Testis (tissue), 2 donors: ENCODE measurements around the gene SGTB.

Source experiments
- POLR2A ChIP-seq: fragments of 450-650 bp; IDR thresholded peaks from one replicate; pipeline ENCODE4 v1.6.1; 2017; ENCODE audit warnings: antibody characterized with exemption, mild to moderate bottlenecking, moderate library complexity
- TF ChIP-seq, protein P1 (sequence below), 3 experiments: fragments of 450-650 bp in 2 of 3; fragments of 200-600 bp in 1 of 3; sonication (generic) in 1 of 3; IDR thresholded peaks; one replicate each; pipeline ENCODE4 v1.5.1; 2016 to 2019; ENCODE audit warnings: antibody characterized with exemption in 3 of 3, mild to moderate bottlenecking in 2 of 3, moderate library complexity in 1 of 3

DNA sequence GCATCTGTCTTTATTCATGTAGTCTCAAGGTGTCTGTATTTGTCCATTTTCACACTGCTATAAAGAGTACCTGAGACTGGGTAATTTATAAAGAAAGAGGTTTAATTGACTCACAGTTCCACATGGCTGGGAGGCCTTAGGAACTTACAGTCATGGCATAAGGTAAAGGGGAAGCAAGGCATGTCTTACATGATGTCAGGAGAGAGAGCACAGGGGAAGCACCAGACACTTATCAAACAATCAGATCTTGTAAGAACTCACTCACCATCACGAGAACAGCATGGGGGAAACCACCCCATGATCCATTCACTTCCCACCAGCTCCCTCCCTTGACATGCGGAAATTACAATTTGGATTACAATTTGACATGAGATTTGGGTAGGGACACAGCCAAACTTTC is 44.3 kb upstream of the SGTB start:
- TF ChIP-seq, protein P1, sequence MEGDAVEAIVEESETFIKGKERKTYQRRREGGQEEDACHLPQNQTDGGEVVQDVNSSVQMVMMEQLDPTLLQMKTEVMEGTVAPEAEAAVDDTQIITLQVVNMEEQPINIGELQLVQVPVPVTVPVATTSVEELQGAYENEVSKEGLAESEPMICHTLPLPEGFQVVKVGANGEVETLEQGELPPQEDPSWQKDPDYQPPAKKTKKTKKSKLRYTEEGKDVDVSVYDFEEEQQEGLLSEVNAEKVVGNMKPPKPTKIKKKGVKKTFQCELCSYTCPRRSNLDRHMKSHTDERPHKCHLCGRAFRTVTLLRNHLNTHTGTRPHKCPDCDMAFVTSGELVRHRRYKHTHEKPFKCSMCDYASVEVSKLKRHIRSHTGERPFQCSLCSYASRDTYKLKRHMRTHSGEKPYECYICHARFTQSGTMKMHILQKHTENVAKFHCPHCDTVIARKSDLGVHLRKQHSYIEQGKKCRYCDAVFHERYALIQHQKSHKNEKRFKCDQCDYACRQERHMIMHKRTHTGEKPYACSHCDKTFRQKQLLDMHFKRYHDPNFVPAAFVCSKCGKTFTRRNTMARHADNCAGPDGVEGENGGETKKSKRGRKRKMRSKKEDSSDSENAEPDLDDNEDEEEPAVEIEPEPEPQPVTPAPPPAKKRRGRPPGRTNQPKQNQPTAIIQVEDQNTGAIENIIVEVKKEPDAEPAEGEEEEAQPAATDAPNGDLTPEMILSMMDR (IDR thresholded peaks at IDR 0.05) = no peak
- no peak for TF ChIP-seq POLR2A
